Activated naive CD4-positive, alpha-beta T cell treated with anti-CD3 and anti-CD28 coated beads, Interleukin-2, amount 50 U/mL, for 24 hours (primary cell): ENCODE measurements around the gene ING3.
"Not testable (repeated sequence)": the region's sequence is repeated elsewhere in the genome, so short reads cannot be mapped to it uniquely, and the experiment has no call there.

Source experiments
- H3K27ac Mint-ChIP-seq: one replicate; pipeline ENCODE4 v1.8.0; 2021; ENCODE audit warnings: mild to moderate bottlenecking, mixed read lengths
- H3K27me3 Mint-ChIP-seq: one replicate; pipeline ENCODE4 v1.8.0; 2021; ENCODE audit warnings: mixed read lengths
- H3K36me3 Mint-ChIP-seq: one replicate; pipeline ENCODE4 v1.8.0; 2021; ENCODE audit warnings: mixed read lengths
- H3K4me1 Mint-ChIP-seq: one replicate; pipeline ENCODE4 v1.8.0; 2021; ENCODE audit warnings: mixed read lengths
- H3K4me3 Mint-ChIP-seq: one replicate; pipeline ENCODE4 v1.8.0; 2021; ENCODE audit warnings: mild to moderate bottlenecking, mixed read lengths
- H3K9me3 Mint-ChIP-seq: one replicate; pipeline ENCODE4 v1.8.0; 2021; ENCODE audit warnings: mixed read lengths

ING3 gene

DNA sequence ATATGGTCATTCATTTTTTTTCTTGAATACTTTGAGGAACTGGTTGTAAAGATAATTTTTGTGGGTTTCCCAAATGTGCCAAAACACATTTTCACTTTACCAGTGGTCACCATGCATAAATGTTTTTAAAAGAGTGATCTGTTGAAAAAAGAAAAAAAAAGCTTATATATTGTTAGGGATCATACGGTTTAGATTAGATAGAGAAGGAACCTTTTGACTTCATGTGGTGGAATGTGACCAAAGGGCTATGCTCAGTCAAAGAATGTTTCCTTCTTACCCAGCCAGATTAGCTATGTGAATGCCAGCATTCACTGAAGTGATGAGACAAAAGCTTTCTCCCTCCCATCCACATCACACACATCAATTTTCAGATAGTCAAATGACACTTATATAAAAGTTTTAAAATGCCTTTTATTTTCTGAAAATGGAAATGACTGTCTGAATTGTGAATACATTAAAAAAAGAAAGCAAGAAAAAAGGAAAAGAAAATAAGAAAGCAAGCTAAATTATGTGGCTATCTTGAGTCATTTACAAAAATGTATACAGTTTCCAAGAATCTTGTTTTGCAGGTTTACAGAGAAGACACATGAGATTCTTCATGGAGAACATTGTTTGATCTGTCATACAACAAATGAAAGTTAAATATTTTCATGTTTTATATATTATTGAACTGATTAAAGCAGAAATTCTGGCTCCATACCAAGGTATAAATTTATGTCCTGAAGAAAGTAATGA is 29.4 kb downstream of the ING3 start:
- Mint-ChIP-seq H3K27ac (no peak overlapping the region), H3K27me3 (peaks cover 6% of the 10 kb centered on the region), H3K4me1 (no peaks in the 10 kb centered on the region), H3K4me3 (no peak overlapping the region), H3K9me3 (no peaks in the 10 kb centered on the region), H3K36me3 (no peaks in the 10 kb centered on the region)

DNA sequence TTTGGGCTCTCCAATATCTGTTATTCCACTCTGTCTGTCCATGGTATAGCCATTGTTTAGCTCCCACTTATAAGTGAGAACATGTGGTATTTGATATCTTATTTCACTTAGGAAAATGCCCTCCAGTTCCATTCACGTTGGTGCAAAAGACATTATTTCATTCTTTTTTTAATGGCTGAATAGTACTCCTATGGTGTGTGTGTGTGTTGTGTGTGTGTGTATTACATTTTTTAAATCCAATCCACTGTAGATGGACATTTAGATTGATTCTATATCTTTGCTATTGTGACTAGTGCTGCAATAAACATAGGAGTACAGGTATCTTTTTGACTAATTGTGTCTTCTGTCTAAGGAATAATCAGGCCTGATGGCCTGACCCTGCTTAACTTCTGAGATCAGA is 30.5 kb downstream of the ING3 start:
- no peaks in the 10 kb centered on the region for H3K36me3 Mint-ChIP-seq
- H3K4me3 Mint-ChIP-seq = no peak overlapping the region
- peaks cover 8% of the 10 kb centered on the region for H3K27me3 Mint-ChIP-seq
- no peaks in the 10 kb centered on the region for H3K9me3 Mint-ChIP-seq
- no peak overlapping the region for H3K27ac Mint-ChIP-seq
- no peaks in the 10 kb centered on the region for H3K4me1 Mint-ChIP-seq

DNA sequence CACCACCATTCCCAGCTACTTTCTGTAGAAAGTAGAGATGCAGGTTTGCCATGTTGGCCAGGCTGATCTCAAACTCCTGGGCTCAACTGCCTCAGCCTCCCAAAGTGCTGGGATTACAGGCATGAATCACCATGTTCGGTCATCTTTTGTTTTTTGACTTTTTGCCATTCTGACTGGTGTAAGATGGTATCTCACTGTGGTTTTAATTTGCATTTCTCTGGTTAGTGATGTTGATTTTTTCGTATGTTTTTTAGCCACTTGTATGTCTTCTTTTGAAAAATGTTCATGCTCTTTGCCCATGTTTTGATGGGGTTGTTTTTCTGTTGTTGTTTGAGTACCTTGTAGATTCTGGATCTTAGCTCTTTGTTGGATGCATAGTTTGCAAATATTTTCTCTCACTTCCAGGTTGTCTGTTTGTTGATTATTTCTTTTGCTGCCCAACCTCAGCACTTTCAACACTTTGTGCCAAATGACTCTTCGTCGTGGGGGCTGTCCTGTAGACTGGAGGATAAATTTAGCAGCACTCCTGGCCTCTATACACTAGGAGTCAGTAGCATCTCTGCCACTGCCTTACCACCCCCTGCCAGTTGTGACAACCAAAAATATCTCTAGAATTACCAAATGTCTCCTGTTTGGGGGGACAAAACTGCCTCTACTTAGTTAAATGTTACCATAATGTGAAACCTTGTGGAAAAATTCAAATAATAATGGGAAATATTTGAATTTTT is 31.5 kb downstream of the ING3 start:
- Mint-ChIP-seq H3K27me3 (peaks cover 14% of the 10 kb centered on the region), H3K9me3 (no peaks in the 10 kb centered on the region), H3K36me3 (no peaks in the 10 kb centered on the region), H3K4me1 (no peaks in the 10 kb centered on the region), H3K27ac (no peak overlapping the region), H3K4me3 (no peak overlapping the region)

DNA sequence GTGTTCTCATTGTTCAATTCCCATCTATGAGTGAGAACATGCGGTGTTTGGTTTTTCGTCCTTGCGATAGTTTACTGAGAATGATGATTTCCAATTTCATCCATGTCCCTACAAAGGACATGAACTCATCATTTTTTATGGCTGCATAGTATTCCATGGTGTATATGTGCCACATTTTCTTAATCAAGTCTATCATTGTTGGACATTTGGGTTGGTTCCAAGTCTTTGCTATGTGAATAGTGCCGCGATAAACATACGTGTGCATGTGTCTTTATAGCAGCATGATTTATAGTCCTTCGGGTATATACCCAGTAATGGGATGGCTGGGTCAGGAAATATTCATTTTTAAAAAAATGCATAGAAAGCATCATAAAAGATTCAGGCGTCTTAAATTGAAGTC is 33.0 kb downstream of the ING3 start:
- peaks cover 11% of the 10 kb centered on the region for H3K4me1 Mint-ChIP-seq
- H3K4me3 Mint-ChIP-seq, H3K27ac Mint-ChIP-seq, H3K9me3 Mint-ChIP-seq, H3K36me3 Mint-ChIP-seq: not testable (repeated sequence)
- peaks cover 23% of the 10 kb centered on the region for H3K27me3 Mint-ChIP-seq

DNA sequence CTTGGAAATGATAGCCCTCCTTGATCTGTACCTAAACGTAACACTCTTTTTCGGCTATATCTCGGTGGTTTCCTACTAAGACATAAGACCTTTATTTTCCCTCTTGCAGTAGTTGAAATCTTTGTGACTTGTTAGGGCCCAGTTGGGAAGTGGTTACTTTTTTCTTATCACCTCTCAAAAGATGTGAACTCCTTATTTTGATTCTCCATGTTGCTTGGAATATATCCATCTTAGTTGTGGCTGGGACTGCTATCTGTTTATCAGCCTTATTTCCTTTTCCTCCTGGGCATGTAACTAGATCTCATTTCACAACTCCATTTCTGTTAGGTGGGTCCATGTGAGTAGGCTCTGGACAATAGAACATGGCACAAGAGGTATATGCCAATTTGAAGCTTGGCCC is 33.8 kb downstream of the ING3 start:
- Mint-ChIP-seq H3K4me3 (no peak overlapping the region), H3K27ac (peak overlapping the region; percentile 30), H3K9me3 (no peaks in the 10 kb centered on the region), H3K4me1 (peaks cover 18% of the 10 kb centered on the region), H3K36me3 (no peaks in the 10 kb centered on the region), H3K27me3 (peaks cover 29% of the 10 kb centered on the region)

DNA sequence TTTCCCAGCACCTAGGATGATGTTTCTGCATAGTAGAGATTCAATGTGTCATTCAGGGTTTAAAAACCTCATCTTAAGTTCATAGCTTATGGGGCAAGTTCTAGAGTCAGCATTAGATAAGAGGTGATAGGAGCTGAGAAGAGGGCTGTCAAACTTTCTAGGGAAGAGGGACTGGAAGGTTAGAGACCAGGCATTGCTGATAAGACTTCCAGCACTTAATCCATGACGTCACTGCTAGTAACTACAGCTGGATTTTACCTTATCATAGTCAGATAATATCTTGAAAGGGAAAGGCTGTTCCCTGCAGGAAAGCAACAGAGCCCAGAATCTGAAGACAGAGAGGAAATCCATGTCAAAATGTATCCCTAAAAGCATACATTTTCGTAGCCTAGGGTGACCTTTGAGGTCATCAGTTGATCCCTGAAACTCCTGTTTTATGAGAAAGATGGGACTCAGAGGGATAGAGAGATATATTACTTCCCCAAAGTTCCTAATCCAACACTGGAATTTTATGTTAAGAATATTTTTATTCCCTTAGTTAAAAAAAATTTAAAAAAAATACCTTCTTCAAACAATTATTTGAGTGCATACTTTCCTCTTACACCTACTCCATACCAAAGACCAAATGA is 34.7 kb downstream of the ING3 start:
- no peaks in the 10 kb centered on the region for H3K9me3 Mint-ChIP-seq
- H3K27me3 Mint-ChIP-seq = peaks cover 37% of the 10 kb centered on the region
- peaks cover 18% of the 10 kb centered on the region for H3K4me1 Mint-ChIP-seq
- H3K4me3 Mint-ChIP-seq = no peak overlapping the region
- H3K36me3 Mint-ChIP-seq = no peaks in the 10 kb centered on the region
- no peak overlapping the region for H3K27ac Mint-ChIP-seq

DNA sequence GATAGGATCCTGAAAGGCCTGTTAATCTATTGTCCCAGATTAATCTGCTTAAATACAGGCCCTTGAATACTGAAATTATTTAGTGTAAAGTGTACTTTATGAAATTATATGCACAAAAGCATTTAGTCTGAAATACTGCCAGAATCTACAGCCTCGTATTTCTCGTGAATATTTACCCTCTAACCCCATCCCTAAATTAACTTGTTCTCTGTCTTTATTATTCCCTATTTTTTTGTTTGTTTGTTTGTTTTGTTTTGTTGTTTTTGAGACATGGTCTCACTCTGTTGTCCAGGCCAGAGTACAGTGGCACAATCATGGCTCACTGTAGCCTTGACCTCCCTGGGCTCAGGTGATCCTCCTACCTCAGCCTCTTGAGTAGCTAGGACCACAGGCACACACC is 35.3 kb downstream of the ING3 start:
- Mint-ChIP-seq H3K27ac (no peak overlapping the region), H3K9me3 (no peaks in the 10 kb centered on the region), H3K36me3 (no peaks in the 10 kb centered on the region), H3K4me3 (no peak overlapping the region), H3K27me3 (peaks cover 39% of the 10 kb centered on the region), H3K4me1 (peaks cover 18% of the 10 kb centered on the region)

DNA sequence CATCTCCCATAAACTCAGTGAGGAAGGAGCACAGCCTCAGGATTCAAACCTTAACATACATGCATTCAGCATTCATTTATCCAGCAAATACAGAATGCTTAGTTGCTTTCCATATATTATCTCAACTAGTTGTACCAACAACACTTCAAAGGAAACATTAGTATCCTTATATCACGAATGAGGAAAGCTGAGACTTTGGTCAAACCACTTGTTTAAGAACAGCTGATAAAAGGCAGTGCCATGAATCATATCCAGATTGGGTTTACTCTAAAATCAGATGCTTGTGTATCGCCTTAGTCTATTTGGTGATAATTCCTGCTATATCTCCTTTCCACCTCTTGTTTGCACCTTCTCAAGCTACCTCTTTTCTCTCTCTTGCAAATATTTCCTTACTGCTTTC is 36.1 kb downstream of the ING3 start:
- no peaks in the 10 kb centered on the region for H3K9me3 Mint-ChIP-seq
- peaks cover 18% of the 10 kb centered on the region for H3K4me1 Mint-ChIP-seq
- H3K27ac Mint-ChIP-seq = no peak overlapping the region
- H3K4me3 Mint-ChIP-seq = no peak overlapping the region
- peaks cover 39% of the 10 kb centered on the region for H3K27me3 Mint-ChIP-seq
- no peaks in the 10 kb centered on the region for H3K36me3 Mint-ChIP-seq

DNA sequence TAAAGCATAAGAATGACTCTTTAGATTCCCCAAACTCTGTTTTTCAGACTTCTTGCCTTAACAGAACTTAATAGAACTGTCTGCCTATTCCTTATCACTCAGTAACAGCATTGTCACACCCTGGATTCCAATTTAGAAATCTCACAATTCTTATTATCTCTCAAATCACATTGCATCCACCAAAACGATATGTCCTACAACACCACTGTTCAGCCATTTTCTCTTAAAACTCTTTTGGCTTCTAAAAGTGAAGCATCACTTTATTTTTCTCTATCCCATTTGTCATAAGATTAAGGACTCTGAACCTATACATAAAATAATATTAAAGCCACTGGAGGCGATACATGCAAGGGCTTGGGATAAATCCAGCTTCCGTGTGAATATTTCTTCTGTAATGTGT is 36.7 kb downstream of the ING3 start:
- H3K36me3 Mint-ChIP-seq = no peaks in the 10 kb centered on the region
- H3K9me3 Mint-ChIP-seq = no peaks in the 10 kb centered on the region
- H3K4me1 Mint-ChIP-seq = peaks cover 18% of the 10 kb centered on the region
- H3K27me3 Mint-ChIP-seq = peaks cover 40% of the 10 kb centered on the region
- H3K4me3 Mint-ChIP-seq = no peak overlapping the region
- no peak overlapping the region for H3K27ac Mint-ChIP-seq

DNA sequence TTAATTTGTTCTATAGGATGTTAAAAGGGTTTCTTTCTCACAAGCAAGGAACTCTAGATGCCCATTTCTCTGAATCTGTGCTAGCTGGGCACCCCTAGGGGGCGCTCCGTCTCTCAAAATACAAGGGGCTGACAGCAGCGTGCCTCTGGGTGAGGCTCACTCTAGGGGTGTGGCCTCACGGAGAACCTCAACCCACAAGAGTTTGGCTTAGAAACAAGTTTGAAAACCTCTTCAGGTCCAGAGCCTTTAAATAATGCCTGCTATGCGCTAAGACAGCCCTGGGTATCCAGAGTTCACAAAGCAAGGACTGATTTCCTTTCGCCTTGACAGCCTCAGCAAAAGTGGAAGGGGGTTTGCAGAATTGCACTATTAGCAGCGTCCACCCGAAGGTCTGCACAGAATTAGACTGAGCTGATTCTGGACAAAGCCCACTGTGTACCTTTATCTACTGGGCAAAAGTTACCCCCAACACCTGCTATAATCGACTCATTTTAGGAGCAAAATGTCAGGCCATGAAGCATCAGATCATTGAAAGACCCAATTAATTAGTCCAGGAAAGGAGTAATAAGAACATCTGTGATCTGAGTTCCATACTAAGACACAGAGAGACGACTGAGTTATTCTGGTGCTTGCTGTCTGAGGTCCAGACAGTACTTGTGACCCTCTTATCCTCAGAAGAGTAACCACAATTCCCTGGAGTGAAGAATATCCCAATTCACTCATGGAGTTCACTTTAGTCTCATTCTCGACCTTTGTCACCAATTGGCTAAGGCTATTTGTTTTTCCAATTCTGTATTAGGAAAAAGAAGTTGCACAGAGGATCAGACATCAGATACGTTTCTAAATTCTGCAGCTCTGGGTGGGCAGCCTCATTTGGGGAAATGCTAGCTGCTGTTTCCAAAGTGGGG is 37.4 kb downstream of the ING3 start:
- peaks cover 18% of the 10 kb centered on the region for H3K4me1 Mint-ChIP-seq
- H3K4me3 Mint-ChIP-seq = peak overlapping the region; percentile 78
- no peaks in the 10 kb centered on the region for H3K9me3 Mint-ChIP-seq
- H3K27ac Mint-ChIP-seq = no peak overlapping the region
- peaks cover 41% of the 10 kb centered on the region for H3K27me3 Mint-ChIP-seq
- no peaks in the 10 kb centered on the region for H3K36me3 Mint-ChIP-seq

DNA sequence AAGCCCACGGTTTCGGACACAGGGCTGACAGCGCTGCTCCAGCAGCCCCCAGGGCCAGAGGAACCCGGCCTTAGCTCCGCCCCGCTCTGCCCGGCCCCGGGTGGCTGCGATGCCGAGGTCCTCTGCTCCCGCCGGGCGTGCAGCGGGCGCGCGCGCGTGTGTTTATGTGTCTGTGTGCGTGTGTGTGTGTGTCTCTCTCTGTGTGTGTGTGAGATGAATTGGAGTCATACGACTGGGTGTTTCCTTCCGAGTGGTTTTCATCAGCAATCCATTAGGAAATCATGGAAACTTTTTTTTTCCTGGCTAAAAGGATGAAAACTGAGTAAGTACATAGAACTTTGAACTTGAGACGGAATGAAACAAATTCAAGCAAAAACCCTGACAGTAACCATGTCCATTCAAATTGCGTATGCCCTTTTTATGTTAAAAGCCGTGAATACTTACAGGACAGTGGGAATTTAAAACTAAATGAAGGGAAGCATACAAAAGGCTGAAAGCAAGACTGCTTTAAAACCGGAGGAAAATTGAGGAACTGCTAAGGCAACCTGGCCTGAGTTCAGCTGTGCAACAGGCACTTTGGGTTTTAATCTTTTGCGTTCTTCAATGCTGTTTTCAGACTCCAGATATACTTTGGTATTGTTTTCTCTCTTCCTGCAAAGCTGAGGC is 38.1 kb downstream of the ING3 start, which contains the start of gene CPED1:
CPED1 (plus strand) TSS at position 121 of the 666 bp plus-strand sequence. CDS start 911 bp downstream, outside the sequence.
- Mint-ChIP-seq H3K4me1 (peaks cover 18% of the 10 kb centered on the region), H3K4me3 (peak within 1 kb of the TSS; percentile 78), H3K36me3 (no peaks in the 10 kb centered on the region), H3K27me3 (peaks cover 41% of the 10 kb centered on the region), H3K9me3 (no peaks in the 10 kb centered on the region), H3K27ac (no peak within 1 kb of the TSS)

DNA sequence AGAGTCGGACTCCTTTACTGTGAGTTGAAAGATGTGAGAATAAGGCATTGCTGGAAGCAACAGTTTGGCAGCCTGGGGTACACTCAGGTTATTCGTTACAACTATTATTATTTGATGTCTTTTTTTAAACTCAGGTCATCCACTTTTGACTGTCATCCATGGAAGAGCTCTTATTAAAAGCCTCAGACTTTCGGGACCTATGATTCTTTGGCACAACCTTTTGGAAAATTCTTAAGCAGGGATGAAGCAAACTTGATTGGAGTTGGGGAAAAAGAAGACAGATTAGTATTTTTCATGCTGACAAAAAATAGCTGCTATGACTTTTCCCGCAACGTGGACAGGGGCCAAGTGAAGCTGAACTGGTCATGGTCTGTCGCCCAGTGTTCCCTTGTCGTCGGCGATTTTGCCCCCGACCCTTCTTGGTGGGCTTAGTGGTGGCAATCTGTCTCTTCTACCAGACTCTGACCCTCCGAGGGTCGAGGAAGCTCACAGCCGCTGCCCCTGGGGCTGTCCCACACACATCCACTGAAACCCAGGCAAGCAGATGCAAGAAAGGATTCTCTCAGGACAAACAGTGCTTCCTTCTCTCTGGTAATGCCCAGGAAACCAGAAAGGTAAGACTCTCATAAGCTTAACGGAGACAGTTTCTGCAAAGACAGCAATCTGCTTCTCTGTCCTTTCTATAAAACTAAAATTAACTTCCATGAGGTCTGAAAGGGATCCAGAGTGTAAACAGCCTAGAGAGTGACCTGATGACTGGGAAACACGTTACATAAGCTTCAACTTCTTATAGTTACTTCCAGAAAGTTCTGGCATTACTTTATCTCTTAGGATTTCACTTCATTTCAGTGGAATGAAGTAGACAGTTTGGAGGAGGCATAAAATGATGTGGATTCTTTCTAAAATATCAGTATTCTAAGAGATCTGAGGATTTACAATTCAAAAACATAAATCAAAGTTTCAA is 39.0 kb downstream of the ING3 start:
- Mint-ChIP-seq H3K4me1 (peaks cover 18% of the 10 kb centered on the region), H3K27ac (no peak overlapping the region), H3K27me3 (peaks cover 40% of the 10 kb centered on the region), H3K9me3 (no peaks in the 10 kb centered on the region), H3K36me3 (no peaks in the 10 kb centered on the region), H3K4me3 (no peak overlapping the region)

DNA sequence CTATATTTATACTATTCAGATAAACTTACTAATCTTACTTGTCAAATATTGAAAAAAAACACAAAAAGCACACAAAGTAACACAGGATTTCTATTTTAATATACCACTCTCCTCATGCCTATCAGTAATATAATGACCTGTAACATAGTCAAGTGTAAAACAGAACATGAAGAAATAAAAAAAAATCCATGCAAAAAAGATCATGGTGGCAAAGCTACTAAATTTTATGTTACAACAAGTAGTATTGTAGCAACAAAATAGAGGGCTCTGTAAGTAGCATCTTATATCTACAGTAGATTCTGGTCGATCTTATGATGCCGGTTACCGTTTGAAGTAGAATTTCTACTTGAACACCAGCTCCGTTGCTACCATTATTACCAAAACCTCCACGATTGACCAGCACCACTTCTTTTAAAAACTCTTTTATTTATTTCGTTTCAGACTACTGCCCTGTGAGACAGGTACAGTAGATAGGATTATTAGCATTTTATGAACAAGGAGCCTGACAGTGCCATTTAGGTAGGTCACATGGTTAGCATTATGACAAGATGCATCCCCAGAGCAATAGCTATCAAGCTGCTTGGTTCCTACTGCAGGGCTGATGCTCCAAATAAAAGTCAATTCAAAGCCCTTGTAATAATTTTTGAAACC is 40.0 kb downstream of the ING3 start:
- Mint-ChIP-seq H3K4me3 (no peak overlapping the region), H3K9me3 (no peaks in the 10 kb centered on the region), H3K4me1 (peaks cover 27% of the 10 kb centered on the region), H3K36me3 (no peaks in the 10 kb centered on the region), H3K27ac (no peak overlapping the region), H3K27me3 (peaks cover 35% of the 10 kb centered on the region)

DNA sequence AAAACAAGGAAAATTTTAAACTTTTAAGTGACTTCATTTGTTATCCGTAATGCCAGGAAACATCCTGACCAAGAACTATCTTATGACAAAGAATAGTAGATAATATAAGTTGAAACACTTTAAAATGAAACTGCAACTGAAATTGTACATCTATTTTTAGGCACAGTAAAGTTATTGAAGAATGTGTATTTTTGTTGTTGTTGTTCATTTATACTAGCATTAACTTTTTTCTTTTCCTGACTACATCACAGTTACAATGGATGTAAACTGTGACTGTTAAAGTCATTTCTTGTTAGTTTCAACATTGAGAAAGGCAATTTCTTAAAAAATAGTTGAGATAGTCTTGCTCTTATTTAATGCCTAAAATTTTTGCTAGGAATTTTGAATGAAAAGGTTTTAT is 40.6 kb downstream of the ING3 start:
- Mint-ChIP-seq H3K27ac (no peak overlapping the region), H3K36me3 (no peaks in the 10 kb centered on the region), H3K27me3 (peaks cover 35% of the 10 kb centered on the region), H3K4me1 (peaks cover 33% of the 10 kb centered on the region), H3K9me3 (no peaks in the 10 kb centered on the region), H3K4me3 (no peak overlapping the region)
